NT2/D1 (cell line): ENCODE data around the gene SOWAHC.

ENCODE experiments used
- DNase-seq: peaks from one replicate; pipeline ENCODE4 v3.0.0-alpha.2; 2011; ENCODE audit warnings: low read depth, low spot score
- H3K27me3 ChIP-seq: 2 replicates; pipeline ENCODE4 v1.6.0; 2011; ENCODE audit warnings: mild to moderate bottlenecking; ENCODE audit not compliant: insufficient read length, insufficient read depth
- H3K36me3 ChIP-seq: 2 replicates; pipeline ENCODE4 v1.6.1; 2011; ENCODE audit warnings: mild to moderate bottlenecking, low read length, mixed read lengths; ENCODE audit not compliant: insufficient read depth, insufficient read length
- H3K4me1 ChIP-seq: 2 replicates; pipeline ENCODE4 v1.5.1; 2011; ENCODE audit not compliant: insufficient read depth, insufficient read length
- H3K4me3 ChIP-seq: 2 replicates; pipeline ENCODE4 v1.5.1; 2011; ENCODE audit warnings: low read depth; ENCODE audit not compliant: insufficient read length
- H3K9ac ChIP-seq: 2 replicates; pipeline ENCODE4 v1.6.0; 2011; ENCODE audit warnings: low read depth; ENCODE audit not compliant: insufficient read length
- H3K9me3 ChIP-seq: 2 replicates; pipeline ENCODE4 v1.5.1; 2011; ENCODE audit warnings: mild to moderate bottlenecking, low read length; ENCODE audit not compliant: insufficient read depth
- SUZ12 ChIP-seq: IDR thresholded peaks from 2 replicates; pipeline ENCODE4 v1.6.1; 2011; ENCODE audit not compliant: insufficient read length, insufficient read depth; ENCODE audit errors: extremely low read depth
- YY1 ChIP-seq: IDR thresholded peaks from 2 replicates; pipeline ENCODE4 v1.6.1; 2011; ENCODE audit not compliant: insufficient read length, insufficient read depth
- ZNF274 ChIP-seq: IDR thresholded peaks from 2 replicates; pipeline ENCODE4 v1.6.1; 2011; ENCODE audit warnings: mild to moderate bottlenecking, low read depth, low read length

The SOWAHC gene

DNA sequence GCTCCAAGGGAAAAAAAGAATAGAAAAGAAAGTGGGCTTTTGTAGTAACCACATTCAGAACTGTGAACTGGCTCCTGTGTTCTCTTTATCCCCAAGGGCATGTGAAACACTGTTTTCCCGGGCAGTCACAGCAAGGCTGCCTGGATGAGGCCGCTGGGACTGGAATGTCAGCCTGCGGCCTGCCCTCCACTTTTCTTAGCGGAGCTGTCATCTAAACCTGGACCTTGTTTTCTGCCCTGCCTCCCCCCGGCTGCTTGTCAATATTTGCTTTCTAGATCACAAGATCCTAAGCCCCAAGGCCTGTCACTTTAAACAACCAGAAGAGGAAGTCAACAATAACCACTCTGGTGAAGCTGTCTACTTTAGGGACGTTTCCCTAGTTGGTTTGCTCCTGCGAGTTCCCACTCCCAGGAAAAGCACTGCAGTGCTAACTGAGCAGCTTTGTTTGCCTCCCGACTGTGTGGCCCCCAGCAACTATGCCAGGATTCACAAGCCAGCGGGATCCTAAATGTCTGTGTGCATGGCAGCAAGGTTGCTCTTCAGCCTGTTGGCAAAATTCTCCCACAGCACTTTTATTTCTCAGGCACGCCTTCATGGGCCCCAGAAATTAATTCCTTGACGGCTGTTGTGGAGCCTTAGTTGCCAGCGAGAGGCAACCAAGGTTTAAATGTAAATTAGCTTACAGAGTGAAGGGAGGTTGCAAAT, 30.6 kb downstream of the SOWAHC start:
- Histone ChIP-seq H3K9me3 (no peaks in the 10 kb centered on the region), H3K9ac (peak overlapping the region; percentile 44), H3K4me3 (peak overlapping the region; percentile 1), H3K36me3 (no peaks in the 10 kb centered on the region), H3K27me3 (no peaks in the 10 kb centered on the region), H3K4me1 (peaks cover 4% of the 10 kb centered on the region)
- TF ChIP-seq YY1 (no peak), SUZ12 (no peak), ZNF274 (no peak)
- peak; percentile 43 for DNase-seq

DNA sequence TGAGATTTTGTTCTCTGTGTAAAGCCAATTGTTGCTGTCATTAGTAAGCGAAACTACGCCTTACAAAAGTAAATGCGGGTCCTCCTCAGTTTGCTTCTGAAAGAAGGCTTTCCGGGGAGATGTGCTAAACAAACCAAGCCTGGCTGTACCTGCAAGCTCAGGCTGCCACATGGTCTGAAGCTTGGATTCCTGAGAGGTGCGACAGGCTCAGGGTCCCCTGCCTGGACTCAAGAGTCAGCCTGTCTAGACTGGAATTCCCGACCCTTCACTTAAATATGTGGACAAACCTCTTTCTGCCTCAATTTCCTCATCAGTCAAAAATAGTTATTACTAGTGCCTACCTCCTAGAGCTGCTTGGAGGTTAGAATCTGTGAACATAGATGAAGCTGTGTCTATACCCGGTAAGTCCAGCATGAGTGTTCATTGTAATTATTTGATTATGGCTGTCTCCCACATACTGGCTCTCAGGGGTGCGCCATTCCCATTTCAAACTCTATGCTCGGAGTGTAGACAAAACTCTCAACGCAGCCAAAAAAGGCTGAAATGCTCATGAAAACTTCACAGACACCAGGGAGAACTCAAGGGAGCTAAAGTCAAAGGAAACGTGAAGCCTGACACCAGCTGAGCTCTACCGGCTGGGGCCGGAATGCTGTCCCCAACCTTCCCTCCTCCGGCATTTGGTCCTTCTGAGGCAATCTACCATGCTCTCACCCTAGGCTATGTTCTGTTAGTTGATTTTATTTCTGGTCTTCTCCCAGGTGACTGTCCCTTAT, 31.4 kb downstream of the SOWAHC start:
- DNase-seq: peak; percentile 23
- Histone ChIP-seq H3K36me3 (no peaks in the 10 kb centered on the region), H3K4me3 (no peak overlapping the region), H3K9me3 (no peaks in the 10 kb centered on the region), H3K27me3 (no peaks in the 10 kb centered on the region), H3K9ac (peak overlapping the region; percentile 44), H3K4me1 (peaks cover 4% of the 10 kb centered on the region)
- TF ChIP-seq YY1: no peak
- no peak for TF ChIP-seq ZNF274
- no peak for TF ChIP-seq SUZ12

DNA sequence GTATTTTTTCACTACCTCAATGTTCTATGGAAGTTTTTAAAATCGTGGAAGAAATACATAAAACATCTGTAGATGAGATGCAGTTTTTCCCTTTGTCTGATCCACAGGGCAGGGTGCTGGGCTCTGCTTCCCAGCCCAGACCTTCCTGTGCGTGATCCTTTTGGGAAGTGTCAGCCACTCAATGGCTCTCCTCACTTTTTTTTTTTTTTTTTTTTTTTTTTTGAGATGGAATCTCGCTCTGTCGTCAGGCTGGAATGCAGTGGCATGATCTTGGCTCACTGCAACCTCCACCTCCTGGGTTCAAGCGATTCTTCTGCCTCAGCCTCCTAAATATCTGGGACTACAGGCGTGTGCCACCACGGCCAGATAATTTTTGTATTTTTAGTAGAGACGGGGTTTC, 32.8 kb downstream of the SOWAHC start:
- peaks cover 4% of the 10 kb centered on the region for H3K4me1 ChIP-seq
- TF ChIP-seq ZNF274: no peak
- no peak for TF ChIP-seq SUZ12
- no peak for TF ChIP-seq YY1
- H3K4me3 ChIP-seq: no peak overlapping the region
- no peak for DNase-seq
- no peaks in the 10 kb centered on the region for H3K27me3 ChIP-seq
- H3K36me3 ChIP-seq: no peaks in the 10 kb centered on the region
- H3K9me3 ChIP-seq: no peaks in the 10 kb centered on the region
- H3K9ac ChIP-seq: no peak overlapping the region

DNA sequence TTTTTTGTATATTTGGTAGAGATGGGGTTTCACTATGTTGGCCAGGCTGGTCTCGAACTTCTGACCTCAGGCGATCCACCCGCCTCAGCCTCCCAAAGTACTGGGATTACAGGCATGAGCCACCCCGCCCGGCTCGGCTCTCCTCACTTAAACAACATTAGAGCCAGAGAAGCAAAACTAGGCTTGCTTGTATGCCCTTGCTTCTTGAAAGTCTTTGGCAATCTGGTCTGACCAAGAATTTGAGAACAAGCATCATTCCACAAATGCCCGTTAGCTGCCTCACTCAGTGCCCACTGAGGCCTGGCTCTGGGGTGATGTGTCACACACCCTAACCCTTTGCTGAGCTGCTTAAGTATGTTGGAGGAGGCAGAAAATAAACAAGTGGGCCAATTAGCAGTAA, 33.5 kb downstream of the SOWAHC start:
- H3K27me3 ChIP-seq: no peaks in the 10 kb centered on the region
- no peaks in the 10 kb centered on the region for H3K36me3 ChIP-seq
- no peak overlapping the region for H3K4me3 ChIP-seq
- H3K9me3 ChIP-seq: no peaks in the 10 kb centered on the region
- DNase-seq: no peak
- H3K9ac ChIP-seq: no peak overlapping the region
- TF ChIP-seq YY1 (no peak), ZNF274 (no peak)
- H3K4me1 ChIP-seq: peaks cover 4% of the 10 kb centered on the region

DNA sequence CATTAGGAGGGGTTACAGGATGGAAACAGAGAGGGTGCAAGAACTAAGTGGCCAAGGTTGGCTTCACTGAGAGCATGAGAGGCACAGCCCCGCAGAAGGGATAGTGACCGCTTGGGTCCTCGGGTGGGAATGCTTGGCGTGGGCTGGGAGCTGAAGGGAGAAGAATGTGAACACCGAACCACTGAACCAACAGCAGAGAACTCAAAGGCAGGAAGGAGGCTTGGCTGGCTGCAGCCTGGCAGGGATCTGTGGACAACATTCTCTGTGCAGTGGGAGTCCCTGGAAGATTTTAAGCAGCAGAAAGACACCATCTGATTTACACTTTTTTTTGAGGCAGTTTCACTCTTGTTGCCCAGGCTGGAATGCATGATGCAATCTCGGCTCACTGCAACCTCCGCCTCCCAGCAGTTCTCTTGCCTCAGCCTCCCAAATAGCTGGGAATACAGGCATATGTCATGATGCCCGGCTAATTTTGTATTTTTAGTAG, 33.9 kb downstream of the SOWAHC start:
- Histone ChIP-seq H3K27me3 (no peaks in the 10 kb centered on the region), H3K4me1 (peaks cover 4% of the 10 kb centered on the region), H3K36me3 (no peaks in the 10 kb centered on the region), H3K9ac (no peak overlapping the region), H3K9me3 (no peaks in the 10 kb centered on the region), H3K4me3 (no peak overlapping the region)
- DNase-seq: no peak
- no peak for TF ChIP-seq SUZ12
- TF ChIP-seq YY1: no peak
- no peak for TF ChIP-seq ZNF274

DNA sequence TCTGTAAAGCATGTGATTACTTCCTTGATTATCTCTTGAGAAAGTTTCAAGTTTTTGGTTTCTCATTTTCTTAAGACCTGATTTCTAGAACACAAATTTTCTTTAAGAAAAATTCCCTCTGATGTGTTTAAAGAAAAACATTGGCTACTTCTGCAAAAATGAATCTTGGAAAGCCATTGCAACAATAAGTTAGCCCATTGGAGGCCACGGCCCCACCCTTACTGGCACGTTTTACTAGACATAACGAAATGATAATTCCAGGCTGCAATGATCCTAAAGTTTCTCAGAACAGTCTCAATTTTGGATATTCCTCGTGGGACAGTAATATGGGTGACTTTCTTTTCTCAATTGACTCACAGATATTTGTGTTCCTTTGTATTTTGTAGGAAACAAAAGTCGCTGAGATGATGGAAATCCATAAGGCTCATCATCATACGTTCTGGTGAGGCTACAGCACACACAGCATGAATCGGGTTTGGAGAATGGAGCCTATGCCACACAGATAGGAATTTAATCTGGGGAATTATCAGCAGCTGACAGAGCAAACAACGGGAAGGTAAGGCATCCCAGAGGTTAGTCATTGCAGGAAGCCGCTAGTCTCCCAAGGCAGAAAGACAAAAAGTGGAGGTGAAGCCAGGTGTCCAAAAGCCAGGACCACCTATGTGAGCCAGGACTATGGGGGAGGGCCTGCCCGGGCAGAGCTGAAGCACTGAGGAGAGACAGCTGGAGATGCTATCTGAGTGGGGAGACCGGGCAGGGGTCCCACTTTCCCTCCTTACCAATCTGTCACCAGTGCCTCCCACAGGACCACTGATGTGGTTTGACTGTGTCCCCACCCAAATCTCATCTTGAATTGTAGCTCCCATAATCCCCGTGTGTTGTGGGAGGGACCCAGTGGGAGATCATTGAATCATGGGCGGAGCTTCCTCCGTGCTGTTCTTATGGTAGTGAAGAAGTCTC, 35.9 kb downstream of the SOWAHC start:
- Histone ChIP-seq H3K4me1 (peaks cover 4% of the 10 kb centered on the region), H3K4me3 (no peak overlapping the region), H3K36me3 (no peaks in the 10 kb centered on the region), H3K9ac (no peak overlapping the region), H3K9me3 (no peaks in the 10 kb centered on the region), H3K27me3 (no peaks in the 10 kb centered on the region)
- DNase-seq: no peak
- TF ChIP-seq ZNF274 (no peak), YY1 (no peak), SUZ12 (no peak)

DNA sequence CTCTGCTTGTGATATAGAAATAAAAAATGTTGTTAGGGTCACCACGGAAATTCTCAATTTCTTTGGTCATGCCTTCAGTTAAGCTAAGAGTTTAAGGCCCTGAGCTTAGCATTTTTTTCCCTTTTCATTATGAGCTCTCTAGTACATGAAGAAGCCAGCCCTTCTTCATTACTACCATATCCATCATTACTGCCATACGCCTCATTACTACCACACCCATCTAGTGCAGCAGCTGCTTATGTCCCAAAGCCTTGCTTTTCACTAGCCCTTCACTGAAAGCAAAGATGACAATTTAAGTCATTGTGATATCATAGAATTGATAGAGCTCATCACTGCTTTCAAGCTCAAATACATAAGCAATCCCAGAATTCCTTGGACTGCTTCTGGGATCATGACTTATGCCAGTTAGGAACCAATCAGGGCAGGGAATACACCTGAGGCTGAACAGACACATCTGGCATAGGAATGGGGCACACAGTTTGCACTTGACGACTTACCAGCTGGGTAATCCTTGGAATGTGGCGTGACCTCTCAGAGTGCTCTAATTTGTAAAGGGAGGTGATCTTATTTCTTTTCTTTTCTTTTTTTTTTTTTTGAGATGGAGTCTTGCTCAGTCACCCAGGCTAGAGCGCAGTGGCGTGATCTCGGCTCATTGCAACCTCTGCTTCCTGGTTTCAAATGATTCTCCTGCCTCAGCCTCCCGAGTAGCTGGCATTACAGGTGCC, 40.3 kb downstream of the SOWAHC start:
- H3K4me3 ChIP-seq: no peak overlapping the region
- H3K9me3 ChIP-seq: no peaks in the 10 kb centered on the region
- H3K27me3 ChIP-seq: no peaks in the 10 kb centered on the region
- TF ChIP-seq SUZ12: no peak
- no peak for TF ChIP-seq YY1
- TF ChIP-seq ZNF274: no peak
- H3K9ac ChIP-seq: no peak overlapping the region
- H3K36me3 ChIP-seq: no peaks in the 10 kb centered on the region
- H3K4me1 ChIP-seq: peaks cover 3% of the 10 kb centered on the region
- no peak for DNase-seq
